Measurements from ENCODE around the gene MFNG.

MFNG gene

DNA sequence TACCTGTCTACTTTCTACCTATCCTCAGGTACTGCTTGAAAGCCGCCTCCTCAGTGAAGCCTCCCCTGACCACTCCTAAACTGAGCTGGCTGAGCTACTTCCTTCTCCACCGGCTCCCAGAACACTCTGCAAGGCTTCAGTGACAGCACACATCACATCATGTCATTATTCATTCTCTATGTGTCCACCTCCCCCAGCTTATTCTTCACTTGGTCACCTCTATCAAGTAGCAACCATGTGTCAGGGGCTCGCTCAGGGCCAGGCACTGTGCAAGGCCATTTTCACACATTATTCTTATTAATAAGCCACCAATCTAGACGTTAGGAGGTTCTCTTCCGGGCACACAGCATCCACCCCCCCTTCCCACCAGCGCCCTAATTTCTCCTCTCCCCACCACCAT lies 55.2 kb downstream of the MFNG start:
- H3K4me1 ChIP-seq (ENCODE audit: low read depth, poor library complexity, severe bottlenecking): peaks cover 23% of the 10 kb centered on the region
- H4K20me1 ChIP-seq (ENCODE audit: insufficient read depth): no peaks in the 10 kb centered on the region
- H3K9ac ChIP-seq: no peak overlapping the region
- H2AFZ ChIP-seq (ENCODE audit: low read depth): no peak overlapping the region
- H3K27me3 ChIP-seq (ENCODE audit: insufficient read depth, low read depth): peaks cover 23% of the 10 kb centered on the region
- no peak overlapping the region for H3K27ac ChIP-seq
- TF ChIP-seq, protein P1, sequence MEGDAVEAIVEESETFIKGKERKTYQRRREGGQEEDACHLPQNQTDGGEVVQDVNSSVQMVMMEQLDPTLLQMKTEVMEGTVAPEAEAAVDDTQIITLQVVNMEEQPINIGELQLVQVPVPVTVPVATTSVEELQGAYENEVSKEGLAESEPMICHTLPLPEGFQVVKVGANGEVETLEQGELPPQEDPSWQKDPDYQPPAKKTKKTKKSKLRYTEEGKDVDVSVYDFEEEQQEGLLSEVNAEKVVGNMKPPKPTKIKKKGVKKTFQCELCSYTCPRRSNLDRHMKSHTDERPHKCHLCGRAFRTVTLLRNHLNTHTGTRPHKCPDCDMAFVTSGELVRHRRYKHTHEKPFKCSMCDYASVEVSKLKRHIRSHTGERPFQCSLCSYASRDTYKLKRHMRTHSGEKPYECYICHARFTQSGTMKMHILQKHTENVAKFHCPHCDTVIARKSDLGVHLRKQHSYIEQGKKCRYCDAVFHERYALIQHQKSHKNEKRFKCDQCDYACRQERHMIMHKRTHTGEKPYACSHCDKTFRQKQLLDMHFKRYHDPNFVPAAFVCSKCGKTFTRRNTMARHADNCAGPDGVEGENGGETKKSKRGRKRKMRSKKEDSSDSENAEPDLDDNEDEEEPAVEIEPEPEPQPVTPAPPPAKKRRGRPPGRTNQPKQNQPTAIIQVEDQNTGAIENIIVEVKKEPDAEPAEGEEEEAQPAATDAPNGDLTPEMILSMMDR (conservative IDR thresholded peaks at IDR 0.05; ENCODE audit: low read depth, low read length): no peak
- no peak overlapping the region for H3K4me2 ChIP-seq
- H3K79me2 ChIP-seq (ENCODE audit: insufficient read depth, low read depth): no peaks in the 10 kb centered on the region
- H3K36me3 ChIP-seq (ENCODE audit: insufficient read depth): no peaks in the 10 kb centered on the region
- no peak overlapping the region for H3K4me3 ChIP-seq (IDR thresholded peaks at IDR 0.05; ENCODE audit: insufficient read depth, low read depth, low read length)

DNA sequence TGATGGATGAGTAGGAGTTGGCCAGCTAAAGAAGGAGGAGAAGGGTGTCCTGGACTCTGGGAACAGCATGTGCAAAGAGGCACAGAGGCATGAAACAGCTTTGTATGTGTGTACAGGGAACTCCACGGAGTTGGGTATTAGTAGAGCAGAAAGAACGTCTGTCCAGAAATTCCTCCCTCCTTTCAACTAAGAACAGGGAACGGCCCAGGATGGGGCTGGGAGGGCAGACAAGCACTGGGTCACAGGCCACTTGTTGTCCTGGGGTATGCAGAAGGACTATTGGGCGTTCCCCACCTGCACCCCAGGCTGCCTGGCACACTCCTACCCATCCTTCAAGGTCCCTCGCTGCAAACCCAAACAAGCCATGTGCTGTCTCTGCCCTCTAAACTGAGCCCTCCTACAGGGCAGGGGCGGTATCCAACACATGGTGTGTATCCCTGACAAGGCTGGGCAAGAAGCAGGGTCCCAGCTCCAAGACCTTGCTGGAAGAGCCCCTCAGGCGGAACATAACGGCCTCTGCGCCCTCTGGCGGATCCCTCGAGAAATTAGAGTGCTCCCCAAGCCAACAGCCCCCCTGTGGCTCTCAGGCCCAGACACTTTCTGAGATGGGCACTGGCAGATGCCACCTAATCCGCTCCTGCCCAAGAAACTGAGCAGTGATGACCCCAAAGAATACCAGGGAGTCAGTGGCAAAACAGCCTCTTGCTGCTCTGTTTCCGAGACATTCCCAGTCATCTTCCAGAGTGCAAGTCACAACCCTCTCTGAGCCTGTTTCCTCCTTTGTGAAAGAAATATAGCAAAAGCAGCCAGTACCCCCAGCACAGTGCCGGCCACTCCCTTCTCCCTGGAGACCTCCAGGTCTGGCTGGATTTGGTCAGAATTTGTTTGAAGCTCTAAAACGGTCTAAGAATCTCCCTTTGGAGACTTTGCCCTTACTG lies 57.3 kb downstream of the MFNG start:
- no peaks in the 10 kb centered on the region for H3K36me3 ChIP-seq (ENCODE audit: insufficient read depth)
- H3K4me1 ChIP-seq (ENCODE audit: low read depth, poor library complexity, severe bottlenecking): peaks cover 30% of the 10 kb centered on the region
- no peak overlapping the region for H2AFZ ChIP-seq (ENCODE audit: low read depth)
- no peak overlapping the region for H3K9ac ChIP-seq
- H4K20me1 ChIP-seq (ENCODE audit: insufficient read depth): no peaks in the 10 kb centered on the region
- H3K4me2 ChIP-seq: no peak overlapping the region
- H3K27ac ChIP-seq: no peak overlapping the region
- H3K4me3 ChIP-seq (IDR thresholded peaks at IDR 0.05; ENCODE audit: insufficient read depth, low read depth, low read length): no peak overlapping the region
- peaks cover 33% of the 10 kb centered on the region for H3K27me3 ChIP-seq (ENCODE audit: insufficient read depth, low read depth)
- no peaks in the 10 kb centered on the region for H3K79me2 ChIP-seq (ENCODE audit: insufficient read depth, low read depth)
- TF ChIP-seq, protein P1 (conservative IDR thresholded peaks at IDR 0.05; ENCODE audit: low read depth, low read length): peak; percentile 83

DNA sequence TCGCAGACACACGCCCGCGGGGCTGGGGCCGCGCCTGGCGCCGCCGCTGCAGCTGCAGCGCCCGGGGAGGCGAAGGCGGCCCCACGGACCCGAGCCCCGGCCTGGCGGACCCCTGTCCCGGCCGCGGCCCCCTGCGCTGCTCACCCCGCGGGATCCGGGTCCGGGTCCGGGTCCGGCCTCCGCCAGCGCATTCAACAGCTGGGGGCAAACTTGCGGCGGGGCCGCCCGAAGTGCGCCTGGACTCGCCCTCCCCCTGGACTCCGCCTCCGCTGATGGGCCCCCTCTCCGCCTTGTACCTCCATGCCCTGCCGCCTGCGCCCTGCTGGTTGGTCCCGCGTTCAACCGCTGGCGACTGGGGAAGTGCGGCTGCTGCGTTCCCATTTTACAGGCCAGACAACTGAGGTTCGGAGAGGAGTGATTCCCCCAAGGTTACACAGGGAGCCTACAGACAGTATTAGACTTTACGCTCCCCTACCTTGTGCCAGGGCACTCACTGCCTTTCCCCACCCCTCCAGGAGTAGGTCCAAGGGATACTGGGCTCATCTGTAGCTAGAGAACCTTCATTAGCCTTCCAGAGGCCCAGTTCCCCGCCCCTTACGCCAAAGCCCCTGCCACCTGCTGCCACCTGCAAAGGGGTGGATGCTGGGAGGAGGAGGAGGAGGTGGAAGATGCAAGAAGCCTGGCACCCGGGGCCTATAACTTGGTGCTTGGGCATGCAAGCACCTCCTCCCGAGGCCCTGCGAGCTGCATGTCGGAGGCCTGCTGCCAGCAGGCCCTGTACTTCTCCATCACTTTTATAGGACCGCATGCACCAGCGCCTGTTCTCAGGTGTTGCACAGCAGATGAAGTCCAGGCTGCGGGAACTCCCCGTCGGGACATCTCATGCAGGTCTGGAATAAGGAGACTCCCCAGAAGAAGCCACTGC lies 58.2 kb downstream of the MFNG start:
- H2AFZ ChIP-seq (ENCODE audit: low read depth): no peak overlapping the region
- H3K27ac ChIP-seq: no peak overlapping the region
- TF ChIP-seq, protein P1 (conservative IDR thresholded peaks at IDR 0.05; ENCODE audit: low read depth, low read length): no peak
- peaks cover 30% of the 10 kb centered on the region for H3K4me1 ChIP-seq (ENCODE audit: low read depth, poor library complexity, severe bottlenecking)
- no peak overlapping the region for H3K4me3 ChIP-seq (IDR thresholded peaks at IDR 0.05; ENCODE audit: insufficient read depth, low read depth, low read length)
- no peak overlapping the region for H3K4me2 ChIP-seq
- H4K20me1 ChIP-seq (ENCODE audit: insufficient read depth): no peaks in the 10 kb centered on the region
- peaks cover 37% of the 10 kb centered on the region for H3K27me3 ChIP-seq (ENCODE audit: insufficient read depth, low read depth)
- no peak overlapping the region for H3K9ac ChIP-seq
- H3K79me2 ChIP-seq (ENCODE audit: insufficient read depth, low read depth): no peaks in the 10 kb centered on the region
- H3K36me3 ChIP-seq (ENCODE audit: insufficient read depth): no peaks in the 10 kb centered on the region

DNA sequence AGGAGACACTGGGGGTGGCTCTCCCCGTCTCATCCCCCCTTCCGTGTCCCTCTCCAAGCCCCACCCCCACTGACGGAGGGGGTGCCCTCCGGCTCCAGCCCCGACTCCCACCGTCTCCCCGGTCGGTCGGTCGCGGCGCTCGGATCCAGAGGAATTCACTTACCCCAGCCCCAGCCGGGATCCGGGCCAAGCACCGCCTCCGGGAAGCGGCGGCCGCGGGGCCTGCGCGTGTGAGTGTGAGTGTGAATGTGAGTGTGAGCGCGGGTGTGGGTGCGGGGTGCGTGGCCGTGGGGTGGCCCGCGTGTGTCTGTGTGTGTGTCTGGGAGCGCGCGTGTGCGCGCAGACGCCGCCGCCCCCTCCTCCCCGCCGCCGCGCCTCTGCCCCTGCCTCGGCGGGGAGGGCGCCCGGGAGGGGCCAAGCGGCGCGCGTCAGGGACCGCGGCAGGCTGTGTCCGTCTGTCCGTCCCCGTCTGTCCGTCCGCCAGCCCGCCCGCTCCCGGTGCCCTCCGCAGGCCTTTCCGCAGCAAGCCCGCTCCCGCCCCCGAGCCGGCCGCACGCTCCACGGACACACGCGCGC lies 59.0 kb downstream of the MFNG start, which contains the start of gene ELFN2:
Gene ELFN2 (minus strand): TSS at position 345 of the 576 bp plus-strand sequence. CDS start 51,945 bp downstream, outside the sequence.
- TF ChIP-seq, protein P1 (conservative IDR thresholded peaks at IDR 0.05; ENCODE audit: low read depth, low read length): no peak
- H3K36me3 ChIP-seq (ENCODE audit: insufficient read depth): no peaks in the 10 kb centered on the region
- H3K4me2 ChIP-seq: peak within 1 kb of the TSS; percentile 49; the same call in 1 of the 2 replicates
- H3K79me2 ChIP-seq (ENCODE audit: insufficient read depth, low read depth): no peaks in the 10 kb centered on the region
- no peak within 1 kb of the TSS for H3K27ac ChIP-seq
- no peak within 1 kb of the TSS for H3K9ac ChIP-seq
- H3K4me1 ChIP-seq (ENCODE audit: low read depth, poor library complexity, severe bottlenecking): peaks cover 24% of the 10 kb centered on the region
- no peaks in the 10 kb centered on the region for H4K20me1 ChIP-seq (ENCODE audit: insufficient read depth)
- no peak within 1 kb of the TSS for H3K4me3 ChIP-seq (IDR thresholded peaks at IDR 0.05; ENCODE audit: insufficient read depth, low read depth, low read length)
- peaks cover 37% of the 10 kb centered on the region for H3K27me3 ChIP-seq (ENCODE audit: insufficient read depth, low read depth)
- no peak within 1 kb of the TSS for H2AFZ ChIP-seq (ENCODE audit: low read depth)
